H1 (cell line): ENCODE results near the gene ZIM2. TPM values are rescaled to one million over a fixed set of nuclear protein-coding genes. Genes with fewer than 3 reads are reported as not detected.

Experiments
- CTCF ChIA-PET: fragments of 300-600 bp; sonication (Branson Sonifier 250); formaldehyde crosslinking; loops from one replicate; lab custom pipeline; 2021; ENCODE audit not compliant: partially characterized antibody; lab: Charles Lee
- POLR2A ChIA-PET: fragments of 300-600 bp; sonication (Branson Sonifier 250); formaldehyde crosslinking; loops from one replicate; lab custom pipeline; 2021; ENCODE audit warnings: inconsistent platforms; ENCODE audit not compliant: partially characterized antibody; lab: Charles Lee
- DNase-seq, 2 experiments: peaks; one replicate each; pipeline versions ENCODE4 v3.0.0 to v3.0.0-alpha.2; 2010 to 2022; ENCODE audit warnings: low spot score in 2 of 2, low read depth in 1 of 2, mixed read lengths in 1 of 2
- FAIRE-seq: peaks from 2 replicates; lab custom pipeline; 2011; peaks lifted over from hg19 to GRCh38; lab: Jason Lieb, UNC
- H2AFZ ChIP-seq: 2 replicates; pipeline ENCODE4 v1.8.1; 2012; ENCODE audit warnings: low read length, inconsistent platforms
- H2AK5ac ChIP-seq: 2 replicates; pipeline ENCODE4 v1.6.1; 2013; ENCODE audit warnings: low read depth, low read length
- H2BK120ac ChIP-seq: replicated peaks from 2 replicates; pipeline ENCODE3; 2013; ENCODE audit warnings: low read depth, low read length, inconsistent platforms
- H2BK12ac ChIP-seq: 2 replicates; pipeline ENCODE4 v1.6.1; 2013; ENCODE audit warnings: low read depth, low read length
- H2BK15ac ChIP-seq: 2 replicates; pipeline ENCODE4 v1.6.1; 2013; ENCODE audit warnings: low read length
- H2BK20ac ChIP-seq: 2 replicates; pipeline ENCODE4 v1.6.1; 2013; ENCODE audit warnings: low read length
- H2BK5ac ChIP-seq: 2 replicates; pipeline ENCODE4 v1.6.1; 2013; ENCODE audit warnings: low read depth, low read length
- H3K14ac ChIP-seq: 2 replicates; pipeline ENCODE4 v1.6.1; 2013; ENCODE audit warnings: inconsistent platforms; ENCODE audit not compliant: insufficient read length
- H3K18ac ChIP-seq: 2 replicates; pipeline ENCODE4 v1.6.1; 2013; ENCODE audit warnings: low read length; ENCODE audit errors: extremely low read depth
- H3K23ac ChIP-seq: 2 replicates; pipeline ENCODE4 v1.6.1; 2013; ENCODE audit warnings: inconsistent platforms; ENCODE audit not compliant: insufficient read length
- H3K23me2 ChIP-seq: 2 replicates; pipeline ENCODE4 v1.6.1; 2013; ENCODE audit warnings: low read depth, low read length
- H3K27ac ChIP-seq: 2 replicates; pipeline ENCODE4 v1.6.1; 2011; ENCODE audit warnings: low read depth, low read length, inconsistent platforms
- H3K27me3 ChIP-seq, 4 experiments: replicated peaks in 1 of 4; 1 replicate in 1 of 4; 2 replicates in 3 of 4; pipeline versions ENCODE4 v1.6.1 to v1.8.1; 2011 to 2013; ENCODE audit warnings: low read length in 3 of 4, mild to moderate bottlenecking in 3 of 4, inconsistent platforms in 2 of 4, mixed read lengths in 2 of 4, moderate library complexity in 1 of 4; ENCODE audit not compliant: control insufficient read depth in 3 of 4, insufficient read depth in 3 of 4; ENCODE audit errors: extremely low read depth in 1 of 4
- H3K36me3 ChIP-seq, 4 experiments: 2 replicates each; pipeline versions ENCODE4 v1.6.1 to v1.8.1; 2011 to 2013; ENCODE audit warnings: mild to moderate bottlenecking in 4 of 4, low read length in 3 of 4, moderate library complexity in 2 of 4, control low read depth in 1 of 4, inconsistent platforms in 1 of 4; ENCODE audit not compliant: insufficient read depth in 4 of 4, control insufficient read depth in 2 of 4
- H3K4ac ChIP-seq: replicated peaks from 2 replicates; pipeline ENCODE3; 2013; ENCODE audit warnings: low read length, low read depth, mixed read lengths, inconsistent platforms; ENCODE audit not compliant: insufficient read length
- H3K4me1 ChIP-seq, 4 experiments: replicated peaks in 1 of 4; 1 replicate in 1 of 4; 2 replicates in 3 of 4; pipeline versions ENCODE4 v1.6.1 to v1.8.1; 2011 to 2013; ENCODE audit warnings: low read length in 3 of 4, inconsistent platforms in 2 of 4, mixed read lengths in 1 of 4; ENCODE audit not compliant: insufficient read depth in 4 of 4, control insufficient read depth in 3 of 4
- H3K4me2 ChIP-seq, 2 experiments: 2 replicates each; pipeline versions ENCODE4 v1.6.1 to v1.8.1; 2011 to 2013; ENCODE audit warnings: low read depth in 2 of 2, low read length in 2 of 2, control low read depth in 1 of 2, inconsistent platforms in 1 of 2, mild to moderate bottlenecking in 1 of 2; ENCODE audit not compliant: insufficient read depth in 1 of 2
- H3K4me3 ChIP-seq, 4 experiments: fragments of 200-600, 300-600 bp in 1 of 4; sonication (generic), shearing (Covaris generic), sonication (Bioruptor Twin) in 1 of 4; 2 replicates each; pipeline versions ENCODE4 v1.5.1 to v1.8.1; 2011 to 2016; ENCODE audit warnings: low read length in 4 of 4, low read depth in 3 of 4, control low read depth in 2 of 4, inconsistent platforms in 2 of 4, mild to moderate bottlenecking in 2 of 4, mixed read lengths in 1 of 4, moderate library complexity in 1 of 4; ENCODE audit not compliant: insufficient read depth in 2 of 4; ENCODE audit errors: extremely low read depth in 1 of 4
- H3K56ac ChIP-seq: replicated peaks from 2 replicates; pipeline ENCODE3; 2013; ENCODE audit warnings: low read depth, mild to moderate bottlenecking, mixed read lengths, low read length, inconsistent platforms; ENCODE audit not compliant: insufficient read length
- H3K79me1 ChIP-seq: 2 replicates; pipeline ENCODE4 v1.6.1; 2013; ENCODE audit warnings: low read depth, low read length, control low read depth
- H3K79me2 ChIP-seq, 2 experiments: 2 replicates each; pipeline versions ENCODE4 v1.6.1 to v1.8.1; 2012 to 2013; ENCODE audit warnings: low read length in 2 of 2, mild to moderate bottlenecking in 2 of 2, inconsistent platforms in 1 of 2; ENCODE audit not compliant: insufficient read depth in 2 of 2, control insufficient read depth in 1 of 2
- H3K9ac ChIP-seq, 4 experiments: replicated peaks in 1 of 4; 1 replicate in 1 of 4; 2 replicates in 3 of 4; pipeline versions ENCODE4 v1.6.1 to v1.8.1; 2011 to 2013; ENCODE audit warnings: low read depth in 3 of 4, low read length in 3 of 4, control low read depth in 2 of 4, mild to moderate bottlenecking in 2 of 4, moderate library complexity in 2 of 4, inconsistent platforms in 1 of 4; ENCODE audit errors: extremely low read depth in 1 of 4
- H3K9me3 ChIP-seq, 2 experiments: 2 replicates each; pipeline versions ENCODE4 v1.6.1 to v1.8.1; 2012 to 2013; ENCODE audit warnings: mild to moderate bottlenecking in 2 of 2, moderate library complexity in 2 of 2, control low read depth in 1 of 2, inconsistent platforms in 1 of 2, low read depth in 1 of 2, low read length in 1 of 2, mixed read lengths in 1 of 2; ENCODE audit not compliant: insufficient read depth in 2 of 2
- H4K20me1 ChIP-seq, 2 experiments: replicated peaks in 1 of 2; 2 replicates each; pipeline versions ENCODE3 to v1.8.1; 2011 to 2013; ENCODE audit warnings: inconsistent platforms in 2 of 2, low read length in 2 of 2, mild to moderate bottlenecking in 1 of 2; ENCODE audit not compliant: insufficient read depth in 2 of 2, control insufficient read depth in 1 of 2
- H4K5ac ChIP-seq: 2 replicates; pipeline ENCODE4 v1.6.1; 2013; ENCODE audit warnings: low read length, low read depth, mixed read lengths, inconsistent platforms; ENCODE audit not compliant: insufficient read length
- H4K8ac ChIP-seq: 2 replicates; pipeline ENCODE4 v1.8.0; 2013; ENCODE audit warnings: mild to moderate bottlenecking, moderate library complexity, low read length, inconsistent platforms; ENCODE audit not compliant: insufficient read depth; ENCODE audit errors: extremely low read depth
- H4K91ac ChIP-seq: replicated peaks from 2 replicates; pipeline ENCODE3; 2013; ENCODE audit warnings: low read length, mixed read lengths, inconsistent platforms; ENCODE audit not compliant: insufficient read length
- ASH2L ChIP-seq: fragments of 200-600, 300-600 bp; sonication (generic); IDR thresholded peaks from one replicate; pipeline ENCODE4 v1.7.1; 2017; ENCODE audit warnings: low read length
- ATF2 ChIP-seq: IDR thresholded peaks from 2 replicates; pipeline ENCODE4 v1.6.1; 2012; ENCODE audit warnings: low read length, inconsistent platforms
- BCL11A ChIP-seq, 2 experiments: IDR thresholded peaks; one replicate each; pipeline ENCODE4 v1.6.1; 2011; ENCODE audit warnings: low read depth in 2 of 2, low read length in 2 of 2, mild to moderate bottlenecking in 2 of 2
- E2F6 ChIP-seq: IDR thresholded peaks from 2 replicates; pipeline ENCODE4 v1.6.1; 2012; ENCODE audit warnings: inconsistent platforms
- KDM4A ChIP-seq: IDR thresholded peaks from one replicate; pipeline ENCODE4 v1.7.1; 2012; ENCODE audit warnings: low read depth, mild to moderate bottlenecking, moderate library complexity, low read length, inconsistent platforms; ENCODE audit not compliant: severe bottlenecking
- NANOG ChIP-seq: IDR thresholded peaks from 2 replicates; pipeline ENCODE4 v1.6.1; 2011; ENCODE audit warnings: low read length, low read depth, mild to moderate bottlenecking, inconsistent platforms; ENCODE audit not compliant: insufficient read depth, poor library complexity, severe bottlenecking
- RFX5 ChIP-seq: IDR thresholded peaks from 2 replicates; pipeline ENCODE4 v1.6.1; 2011; ENCODE audit warnings: low read depth, low read length, improper control_type of control experiment, borderline replicate concordance
- SAP30 ChIP-seq: fragments of 300-600 bp; sonication (generic); IDR thresholded peaks from 2 replicates; pipeline ENCODE4 v1.7.1; 2012; ENCODE audit warnings: low read length, moderate library complexity, mild to moderate bottlenecking, inconsistent platforms; ENCODE audit not compliant: insufficient read depth, insufficient replicate concordance
- SUZ12 ChIP-seq: fragments of 200-600 bp; sonication (generic); IDR thresholded peaks from 2 replicates; pipeline ENCODE4 v1.6.1; 2012; ENCODE audit warnings: mild to moderate bottlenecking, inconsistent platforms, low read length, moderate library complexity, mixed read lengths
- USF2 ChIP-seq: IDR thresholded peaks from 2 replicates; pipeline ENCODE4 v1.6.1; 2011; ENCODE audit warnings: low read length, improper control_type of control experiment
- WGBS, 2 experiments: shearing (Covaris generic) in 1 of 2; methylation state at CpG; one replicate each; pipeline versions ENCODE4 v1.1.6 to v1.1.7; 2013 to 2015; ENCODE audit warnings: low lambda C conversion rate in 2 of 2, mixed read lengths in 2 of 2, inconsistent platforms in 1 of 2, low coverage in 1 of 2, missing lambda C conversion rate in 1 of 2; ENCODE audit not compliant: insufficient replicate concordance in 2 of 2, insufficient coverage in 1 of 2, insufficient read length in 1 of 2; ENCODE audit errors: extremely low coverage in 1 of 2, missing lambda C conversion rate in 1 of 2; 5-methylcytosine and 5-hydroxymethylcytosine counted together
- polyA plus RNA-seq, 7 experiments: library from polyadenylated mRNA; depleted of rRNA in 3 of 7; stranded (reverse) in 5 of 7; unstranded in 2 of 7; fragments of >200 nt in 5 of 7; fragments of 200-250 nt in 2 of 7; gene quantifications; 1 replicate in 5 of 7; 2 replicates in 1 of 7; 4 replicates in 1 of 7; pipeline versions ENCODE4 v1.2.1 to v1.2.3, GENCODE V29; 2011 to 2013; ENCODE audit warnings: missing spikeins in 2 of 7, mixed read lengths in 2 of 7
- total RNA-seq: library from RNA; stranded (reverse); fragmentation: NEBNext Ultra II Directional; extraction: Animal tissue kit (Norgen Biotek cat#: 25700); gene quantifications from 2 replicates; pipeline ENCODE4 v1.2.1, GENCODE V29; 2021

ZIM2 gene
- total and polyA plus RNA-seq, 2 of the 8 experiments (the other 6 are each of a cell fraction or from before 2014, with no cell fraction given), result not detected

GRCh38 chr19:56814656-56815055, 25.9 kb downstream of the ZIM2 start:
- Histone ChIP-seq H2BK120ac (no peak overlapping the region), H2BK15ac (no peak overlapping the region), H4K20me1 (no peaks in the 10 kb centered on the region), H4K8ac (no peak overlapping the region), H3K23me2 (no peaks in the 10 kb centered on the region), H3K4me2 (no peak overlapping the region), H3K56ac (no peak overlapping the region), H3K9me3 (peaks cover 80% of the 10 kb centered on the region in 2 experiments), H3K27me3 (no peaks in the 10 kb centered on the region), H3K14ac (no peak overlapping the region), H2BK12ac (no peak overlapping the region), H4K91ac (no peak overlapping the region), H3K79me2 (no peaks in the 10 kb centered on the region), H2AFZ (no peak overlapping the region), H3K79me1 (no peaks in the 10 kb centered on the region), H3K4me1 (no peaks in the 10 kb centered on the region), H3K36me3 (no peaks in the 10 kb centered on the region; a peak in 1 of 8 replicates), H3K18ac (no peak overlapping the region), H3K23ac (no peak overlapping the region), H3K4ac (no peak overlapping the region), H4K5ac (no peak overlapping the region), H2BK5ac (no peak overlapping the region), H3K27ac (no peak overlapping the region), H3K9ac (no peak overlapping the region), H2AK5ac (no peak overlapping the region), H3K4me3 (no peak overlapping the region), H2BK20ac (no peak overlapping the region)
- DNase-seq, result no peak
- no peak for FAIRE-seq
- 65% methylated on average over 7 of the region's 7 CpGs; no CpG with 5 or more reads in 1 of the 2 experiments for WGBS, 2 experiments
- ChIA-PET POLR2A (no interaction called here), CTCF (interaction anchor here (0.6 to 1.5 kb wide), 2 partner anchors 20 to 36 kb away, joined by 3 read pairs; no protein-coding TSS in a partner anchor)
- TF ChIP-seq SUZ12 (no peak), KDM4A (no peak), RFX5 (no peak), E2F6 (no peak), ASH2L (no peak), NANOG (no peak), ATF2 (no peak), SAP30 (no peak), BCL11A (IDR thresholded peaks at IDR 0.05; ENCODE audit: low read depth in 2 of 2, low read length in 2 of 2) (no peak), USF2 (no peak)
